Activated CD4-positive, alpha-beta T cell treated with anti-CD3 and anti-CD28 coated beads for 1 hour (primary cell): ENCODE measurements around the gene NTHL1.

ENCODE experiments used
- DNase-seq: peaks from one replicate; pipeline ENCODE4 v3.0.0-alpha.2; 2020

Gene NTHL1

GRCh38 chr16:2083876-2084780, 36.5 kb upstream of the NTHL1 start:
- DNase-seq, result no peak

GRCh38 chr16:2083409-2083808, 35.8 kb upstream of the NTHL1 start:
- DNase-seq, result no peak

GRCh38 chr16:2082983-2083364, 35.3 kb upstream of the NTHL1 start:
- DNase-seq, result no peak

GRCh38 chr16:2082171-2082982, 34.7 kb upstream of the NTHL1 start:
- no peak for DNase-seq

GRCh38 chr16:2081201-2082084, 33.8 kb upstream of the NTHL1 start:
- DNase-seq, result no peak

DNA sequence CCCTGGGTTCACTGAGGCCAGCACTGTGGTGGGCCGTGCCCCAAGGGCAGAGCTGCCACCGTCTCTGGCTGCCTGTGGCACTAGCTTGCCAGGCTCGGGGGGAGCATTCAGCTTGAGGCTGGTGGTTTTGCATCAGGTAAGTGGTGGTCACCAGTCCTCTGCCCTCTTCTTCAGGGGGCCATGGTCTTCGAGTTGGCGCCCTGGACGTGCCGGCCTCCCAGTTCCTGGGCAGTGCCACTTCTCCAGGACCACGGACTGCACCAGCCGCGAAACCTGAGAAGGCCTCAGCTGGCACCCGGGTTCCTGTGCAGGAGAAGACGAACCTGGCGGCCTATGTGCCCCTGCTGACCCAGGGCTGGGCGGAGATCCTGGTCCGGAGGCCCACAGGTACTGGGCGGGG, 32.4 kb upstream of the NTHL1 start:
- no peak for DNase-seq

DNA sequence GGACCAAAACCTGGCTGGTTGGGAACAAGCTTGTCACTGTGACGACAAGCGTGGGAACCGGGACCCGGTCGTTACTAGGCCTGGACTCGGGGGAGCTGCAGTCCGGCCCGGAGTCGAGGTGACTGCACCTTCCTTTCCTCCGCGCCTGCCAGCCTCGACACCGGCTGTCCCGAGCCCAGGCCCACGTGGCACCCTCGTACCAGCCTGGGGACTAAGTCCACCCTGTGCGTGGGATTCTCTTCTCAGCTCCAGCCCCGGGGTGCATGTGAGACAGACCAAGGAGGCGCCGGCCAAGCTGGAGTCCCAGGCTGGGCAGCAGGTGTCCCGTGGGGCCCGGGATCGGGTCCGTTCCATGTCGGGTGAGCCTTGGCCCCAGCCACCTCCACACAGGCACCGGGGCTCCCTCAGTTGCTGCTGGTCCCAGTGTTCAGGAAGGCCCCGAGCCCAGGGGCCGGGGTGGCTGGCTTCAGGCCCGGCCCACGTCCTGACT, 31.7 kb upstream of the NTHL1 start:
- no peak for DNase-seq

DNA sequence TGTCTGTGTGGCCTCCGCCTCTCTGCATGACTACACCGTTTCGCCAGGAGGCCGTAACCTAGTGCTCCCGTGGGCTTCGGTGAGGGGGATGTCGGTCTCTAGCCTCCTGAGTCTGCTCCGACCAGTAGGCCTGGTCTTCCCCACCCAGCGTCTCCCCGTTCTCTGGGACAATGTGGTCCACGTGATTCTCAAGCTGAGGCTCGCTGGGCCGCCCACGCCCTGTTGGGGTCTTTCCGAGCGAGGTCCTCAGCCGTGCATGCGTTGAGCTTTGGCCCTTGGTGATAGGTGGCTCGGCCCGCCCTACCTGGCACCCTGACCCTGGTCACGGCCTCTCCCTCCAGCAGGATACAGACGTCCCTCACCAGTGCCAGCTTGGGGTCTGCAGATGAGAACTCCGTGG, 31.1 kb upstream of the NTHL1 start:
- DNase-seq, result no peak

DNA sequence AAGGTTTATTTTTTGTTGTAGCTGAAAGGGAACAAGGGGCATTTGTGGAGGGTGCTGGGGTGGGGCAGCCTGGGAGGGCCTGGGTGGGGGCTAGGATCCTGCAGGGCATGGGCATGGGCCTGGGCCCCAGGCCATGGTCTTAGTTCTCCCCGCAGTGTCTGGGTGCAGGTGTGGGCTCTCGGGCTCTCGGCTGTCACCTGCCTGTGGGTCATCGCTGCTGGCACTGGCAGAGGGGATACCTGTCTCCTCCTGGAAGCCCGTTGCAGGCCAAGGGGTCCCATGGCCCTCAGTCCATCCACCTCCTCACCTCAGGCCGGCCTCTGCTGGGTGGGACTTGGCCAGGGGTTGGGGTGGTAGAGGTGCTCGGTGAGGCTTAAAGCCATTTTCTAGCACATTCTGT, 30.5 kb upstream of the NTHL1 start:
- no peak for DNase-seq

GRCh38 chr16:2077696-2078095, 30.1 kb upstream of the NTHL1 start:
- no peak for DNase-seq

GRCh38 chr16:2077016-2077415, 29.4 kb upstream of the NTHL1 start:
- DNase-seq, result no peak

DNA sequence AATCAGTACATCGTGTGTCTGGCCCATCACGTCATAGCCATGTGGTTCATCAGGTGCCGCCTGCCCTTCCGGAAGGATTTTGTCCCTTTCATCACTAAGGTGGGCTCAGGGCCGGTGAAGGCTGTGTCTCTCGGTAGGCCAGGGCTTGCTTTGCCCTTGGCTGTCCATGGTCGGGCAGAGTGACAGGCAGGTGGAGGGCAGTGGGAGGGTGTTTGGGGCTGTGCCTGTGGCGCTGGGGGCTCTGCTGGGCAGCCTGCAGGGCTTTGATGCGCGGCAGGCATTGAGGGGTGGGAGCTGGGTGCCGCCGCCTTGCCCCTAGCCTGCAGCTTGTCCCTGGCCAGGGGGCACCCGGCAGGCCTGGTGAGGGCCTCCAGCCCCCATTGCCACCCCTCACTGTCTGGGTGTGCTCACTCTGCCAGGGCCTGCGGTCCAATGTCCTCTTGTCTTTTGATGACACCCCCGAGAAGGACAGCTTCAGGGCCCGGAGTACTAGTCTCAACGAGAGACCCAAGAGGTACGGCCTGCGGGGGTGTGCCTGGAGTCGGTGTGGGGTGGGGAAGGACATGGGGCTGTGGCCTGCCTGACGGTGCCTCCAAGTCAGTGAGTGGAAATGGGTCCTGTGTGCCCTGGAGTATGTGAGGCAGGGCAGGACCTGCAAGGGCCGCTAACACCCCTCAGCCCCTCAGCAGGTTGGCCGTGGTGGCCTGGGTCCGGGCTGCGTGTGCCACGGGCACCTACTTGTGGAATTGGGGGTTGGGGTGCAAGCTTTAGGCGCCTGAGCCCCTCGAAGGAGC, 28.6 kb upstream of the NTHL1 start:
- DNase-seq, result no peak

DNA sequence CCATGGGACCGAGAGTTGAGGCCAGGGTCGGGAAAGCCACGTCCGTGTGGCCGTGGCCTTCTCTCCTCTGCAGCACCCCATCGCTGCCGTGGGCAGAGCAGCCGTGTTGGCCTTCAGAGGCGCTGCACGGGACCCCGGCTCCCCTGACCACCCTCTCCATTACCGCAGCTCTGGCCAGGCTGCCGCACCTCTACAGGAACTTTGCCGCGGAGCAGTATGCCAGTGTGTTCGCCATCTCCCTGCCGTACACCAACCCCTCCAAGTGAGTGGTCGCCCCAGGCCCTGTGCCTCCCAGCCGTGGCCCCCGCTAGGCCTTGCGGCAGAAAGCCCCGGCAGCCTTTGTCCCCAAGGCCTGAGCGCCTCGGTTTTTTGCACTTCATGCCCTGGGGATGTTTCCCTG, 28.0 kb upstream of the NTHL1 start:
- no peak for DNase-seq

DNA sequence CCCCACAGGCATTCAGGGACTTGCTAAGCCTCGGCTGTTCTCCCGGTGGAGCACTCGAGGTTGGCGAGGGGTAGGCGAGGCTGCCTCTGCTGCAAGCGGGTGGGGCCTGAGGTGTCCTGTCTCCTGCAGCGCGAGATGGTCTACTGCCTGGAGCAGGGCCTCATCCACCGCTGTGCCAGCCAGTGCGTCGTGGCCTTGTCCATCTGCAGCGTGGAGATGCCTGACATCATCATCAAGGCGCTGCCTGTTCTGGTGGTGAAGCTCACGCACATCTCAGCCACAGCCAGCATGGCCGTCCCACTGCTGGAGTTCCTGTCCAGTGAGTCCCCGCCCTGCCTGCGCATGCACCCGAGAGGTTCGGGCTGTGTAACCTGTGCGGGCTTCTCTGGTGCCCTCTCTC, 26.4 kb upstream of the NTHL1 start:
- no peak for DNase-seq

- no peak for DNase-seq
Measured at GRCh38 chr16:2072926-2073325, 25.3 kb upstream of the NTHL1 start.

DNA sequence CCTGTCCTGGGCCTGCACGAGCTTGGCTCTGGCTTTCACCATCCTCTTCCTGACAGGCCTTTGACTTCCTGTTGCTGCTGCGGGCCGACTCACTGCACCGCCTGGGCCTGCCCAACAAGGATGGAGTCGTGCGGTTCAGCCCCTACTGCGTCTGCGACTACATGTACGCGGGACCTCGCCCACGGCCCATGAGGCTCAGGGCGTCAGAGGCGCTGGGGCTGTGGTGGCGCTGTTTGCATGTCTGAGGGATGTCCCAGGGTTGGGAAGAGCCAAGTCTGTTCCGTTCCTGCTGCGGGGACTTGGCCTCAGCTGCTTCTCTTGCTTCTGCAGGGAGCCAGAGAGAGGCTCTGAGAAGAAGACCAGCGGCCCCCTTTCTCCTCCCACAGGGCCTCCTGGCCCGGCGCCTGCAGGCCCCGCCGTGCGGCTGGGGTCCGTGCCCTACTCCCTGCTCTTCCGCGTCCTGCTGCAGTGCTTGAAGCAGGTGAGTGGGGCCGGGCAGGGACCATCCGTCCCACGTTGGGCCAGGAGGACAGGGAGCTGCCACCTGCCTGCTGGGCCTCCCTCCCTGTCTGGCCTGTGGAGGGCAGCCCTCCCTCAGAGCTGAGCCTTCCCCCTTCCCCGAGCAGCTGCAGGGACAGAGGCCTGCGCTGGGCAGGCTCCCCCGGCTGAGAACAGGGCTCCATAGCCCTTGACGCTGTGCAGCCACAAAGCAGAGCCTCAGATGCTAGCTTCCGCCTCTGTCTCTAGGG, 24.0 kb upstream of the NTHL1 start:
- DNase-seq, result no peak

GRCh38 chr16:2070576-2071453, 23.2 kb upstream of the NTHL1 start:
- no peak for DNase-seq

DNA sequence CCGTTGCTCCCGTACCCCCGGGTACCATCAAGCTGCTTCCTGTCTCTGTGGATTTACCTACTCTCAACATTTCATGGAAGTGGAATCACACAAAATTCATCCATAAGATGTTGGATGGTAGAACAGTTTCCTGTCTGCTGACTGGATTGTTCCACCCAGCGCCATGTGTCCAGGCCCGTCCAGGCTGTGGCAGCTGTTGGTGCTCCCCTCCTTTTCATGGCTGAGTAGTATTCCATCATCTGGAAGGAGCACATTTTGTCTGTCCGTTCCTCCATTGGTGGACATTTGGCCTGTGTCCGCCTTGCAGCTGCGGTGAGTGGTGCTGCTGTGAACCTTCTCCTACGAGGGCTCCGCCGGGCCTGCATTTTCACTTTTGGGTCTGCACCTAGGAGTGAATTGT, 18.5 kb upstream of the NTHL1 start:
- no peak for DNase-seq

- no peak for DNase-seq
Measured at GRCh38 chr16:2064368-2064945, 16.8 kb upstream of the NTHL1 start.

DNA sequence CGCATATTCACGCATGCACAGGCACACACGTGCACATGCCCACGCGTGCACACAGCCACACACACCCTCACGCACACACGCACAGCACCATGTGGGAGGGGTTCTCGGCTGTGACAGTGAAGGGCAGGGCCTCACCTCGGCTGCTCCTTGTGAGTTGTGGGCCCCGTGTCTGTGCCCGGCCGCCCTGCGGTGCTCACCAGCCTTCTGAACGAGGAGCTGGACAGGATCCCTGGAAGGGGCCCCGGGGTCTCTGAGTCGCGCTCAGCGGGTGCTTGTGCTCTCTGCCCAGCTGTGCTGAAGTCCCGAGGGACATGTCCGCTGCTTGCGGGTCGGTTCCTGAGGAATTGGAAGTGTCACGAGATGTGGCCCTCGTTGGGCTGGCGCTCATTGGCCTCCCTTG, 16.2 kb upstream of the NTHL1 start:
- DNase-seq, result no peak
